GM21360 (cell line): ENCODE data around the gene ALG2.
A peak's percentile ranks its signal among the peaks of the same experiment; 100 is the strongest.

Experiments used
- ATAC-seq: cut with Tn5 transposase; IDR thresholded peaks from one replicate; pipeline ENCODE4 v1.9.1; 2021; ENCODE audit warnings: mild to moderate bottlenecking, moderate library complexity; ENCODE audit not compliant: unreplicated experiment

Gene ALG2

GRCh38 chr9:99193466-99193821 is 28.3 kb downstream of the ALG2 start:
- no peak for ATAC-seq

- no peak for ATAC-seq
Observed at GRCh38 chr9:99192786-99193465, 28.8 kb downstream of the ALG2 start.

- no peak for ATAC-seq
Observed at GRCh38 chr9:99190597-99191283, 31.0 kb downstream of the ALG2 start.

- ATAC-seq: no peak
Observed at GRCh38 chr9:99189887-99190596, 31.7 kb downstream of the ALG2 start.

- no peak for ATAC-seq
Observed at GRCh38 chr9:99189186-99189585, 32.6 kb downstream of the ALG2 start.

GRCh38 chr9:99187311-99187710 is 34.4 kb downstream of the ALG2 start:
- ATAC-seq: no peak

- no peak for ATAC-seq
Observed at GRCh38 chr9:99185934-99186333, 35.8 kb downstream of the ALG2 start.

- no peak for ATAC-seq
Observed at GRCh38 chr9:99185348-99185632, 36.5 kb downstream of the ALG2 start.

GRCh38 chr9:99184475-99185347 is 37.0 kb downstream of the ALG2 start:
- ATAC-seq: peak; percentile 53

GRCh38 chr9:99184110-99184474 is 37.6 kb downstream of the ALG2 start:
- ATAC-seq: no peak

GRCh38 chr9:99183616-99184015 is 38.1 kb downstream of the ALG2 start:
- ATAC-seq: no peak

GRCh38 chr9:99182356-99182755 is 39.4 kb downstream of the ALG2 start:
- ATAC-seq: no peak

- peak; percentile 41 for ATAC-seq
Observed at GRCh38 chr9:99181621-99182020, 40.1 kb downstream of the ALG2 start.

- no peak for ATAC-seq
Observed at GRCh38 chr9:99181206-99181605, 40.5 kb downstream of the ALG2 start.

GRCh38 chr9:99180662-99181061 is 41.1 kb downstream of the ALG2 start:
- ATAC-seq: no peak

GRCh38 chr9:99180199-99180598 is 41.5 kb downstream of the ALG2 start:
- no peak for ATAC-seq

- ATAC-seq: no peak
Observed at GRCh38 chr9:99178912-99179872, 42.5 kb downstream of the ALG2 start.

GRCh38 chr9:99177576-99178366 is 44.0 kb downstream of the ALG2 start:
- ATAC-seq: no peak

- no peak for ATAC-seq
Observed at GRCh38 chr9:99176527-99177013, 45.2 kb downstream of the ALG2 start.
